ENCODE data around the gene TAF8. TPM values are rescaled to one million over a fixed set of nuclear protein-coding genes. Genes with fewer than 3 reads are reported as not detected.

The TAF8 gene
- total RNA-seq, 4 donors from 2014 or later, result 15.8 to 24.0 (median 18.9) TPM

GRCh38 chr6:42038163-42038562 is 12.2 kb upstream of the TAF8 start:
- no peak for DNase-seq (ENCODE audit: low spot score in 2 of 2)
- WGBS, 2 donors, result 94 to 95% methylated on average over 3 of the region's 3 CpGs
- intact Hi-C loops (cut with DNase I; ENCODE audit: low total_unique reads), result no loop called here
- no peak overlapping the region for H3K4me3 ChIP-seq (ENCODE audit: low read depth, poor library complexity, severe bottlenecking)
- TF ChIP-seq POLR2A (IDR thresholded peaks at IDR 0.05) (no peak), CTCF (IDR thresholded peaks at IDR 0.05) (no peak)

- H3K4me3 ChIP-seq (ENCODE audit: low read depth, poor library complexity, severe bottlenecking), result no peak overlapping the region
- TF ChIP-seq CTCF (IDR thresholded peaks at IDR 0.05) (no peak), POLR2A (IDR thresholded peaks at IDR 0.05) (no peak)
- DNase-seq (ENCODE audit: low spot score in 2 of 2), result no peak
- 76 to 77% methylated on average over 2 of the region's 2 CpGs for WGBS, 2 donors
- intact Hi-C loops (cut with DNase I; ENCODE audit: low total_unique reads), result no loop called here
Observed at GRCh38 chr6:42038811-42039408, 11.4 kb upstream of the TAF8 start.

- WGBS, 2 donors, result 86 to 93% methylated on average over 3 of the region's 3 CpGs
- intact Hi-C loops (cut with DNase I; ENCODE audit: low total_unique reads), result loop anchor here (5.0 kb wide), 2 partner anchors 99 to 259 kb away; partner anchors contain the start of genes CCND3 and PRICKLE4
- no peak for DNase-seq (ENCODE audit: low spot score in 2 of 2)
Observed at GRCh38 chr6:42040856-42041480, 9.4 kb upstream of the TAF8 start.

GRCh38 chr6:42041481-42042053 is 8.8 kb upstream of the TAF8 start:
- intact Hi-C loops (cut with DNase I; ENCODE audit: low total_unique reads), result loop anchor here (5.0 kb wide), 2 partner anchors 99 to 259 kb away; partner anchors contain the start of genes CCND3 and PRICKLE4
- DNase-seq (ENCODE audit: low spot score in 2 of 2), result no peak
- no peak overlapping the region for H3K4me3 ChIP-seq (ENCODE audit: low read depth, poor library complexity, severe bottlenecking)
- WGBS, 2 donors, result 63% methylated on average over 7 of the region's 7 CpGs
- TF ChIP-seq POLR2A (IDR thresholded peaks at IDR 0.05) (no peak), CTCF (IDR thresholded peaks at IDR 0.05) (no peak)

More at GRCh38 chr6:42040856-42041480, 9.4 kb upstream of the TAF8 start:
- no peak overlapping the region for H3K4me3 ChIP-seq (ENCODE audit: low read depth, poor library complexity, severe bottlenecking)
- TF ChIP-seq CTCF (IDR thresholded peaks at IDR 0.05) (no peak), POLR2A (IDR thresholded peaks at IDR 0.05) (no peak)

GRCh38 chr6:42042108-42042507 is 8.2 kb upstream of the TAF8 start:
- intact Hi-C loops (cut with DNase I; ENCODE audit: low total_unique reads), result loop anchor here (5.0 kb wide), 2 partner anchors 100 to 260 kb away; partner anchors contain the start of genes CCND3 and PRICKLE4
- H3K4me3 ChIP-seq (ENCODE audit: low read depth, poor library complexity, severe bottlenecking), result no peak overlapping the region
- 73 to 81% methylated on average over 14 of the region's 14 CpGs for WGBS, 2 donors
- TF ChIP-seq POLR2A (IDR thresholded peaks at IDR 0.05) (no peak), CTCF (IDR thresholded peaks at IDR 0.05) (no peak)
- no peak for DNase-seq (ENCODE audit: low spot score in 2 of 2)

All from lower leg skin (tissue), 4 donors.